CD4-positive, alpha-beta T cell (primary cell): ENCODE data around the gene ABCC2. TPM values are rescaled to one million over a fixed set of nuclear protein-coding genes. Genes with fewer than 3 reads are reported as not detected.

Experiments
- ATAC-seq: fragments of 200-7000 bp; cut with Tn5 transposase; one replicate; pipeline ENCODE4 v1.10.0; 2022; ENCODE audit warnings: mild to moderate bottlenecking; ENCODE audit not compliant: poor library complexity
- CTCF ChIA-PET: fragments of 350-600 bp; sonication (Branson Sonifier 250); formaldehyde crosslinking; loops from one replicate; lab custom pipeline; 2021; ENCODE audit warnings: antibody characterized with exemption, inconsistent platforms; lab: Charles Lee
- POLR2A ChIA-PET: fragments of 350-600 bp; sonication (Branson Sonifier 250); formaldehyde crosslinking; loops from one replicate; lab custom pipeline; 2021; ENCODE audit warnings: antibody characterized with exemption, inconsistent platforms; lab: Charles Lee
- DNase-seq, 14 experiments: peaks; one replicate each; pipeline ENCODE4 v3.0.0-alpha.2; 2013 to 2020; ENCODE audit warnings: mixed read lengths in 2 of 14
- H3K27ac ChIP-seq, 2 donors: one replicate each; pipeline versions ENCODE4 v1.5.1 to v1.7.0; 2013; ENCODE audit warnings: low read length in 2 of 2, low read depth in 1 of 2, mild to moderate bottlenecking in 1 of 2
- H3K27me3 ChIP-seq, 2 experiments: 1 replicate in 1 of 2; 2 replicates in 1 of 2; pipeline versions ENCODE4 v1.6.1 to v1.7.0; 2013; ENCODE audit warnings: low read length in 2 of 2, control low read depth in 1 of 2, mild to moderate bottlenecking in 1 of 2, moderate library complexity in 1 of 2; ENCODE audit not compliant: insufficient read depth in 2 of 2, control insufficient read depth in 1 of 2
- H3K36me3 ChIP-seq: one replicate; pipeline ENCODE4 v1.6.1; 2013; ENCODE audit warnings: low read length, control low read depth; ENCODE audit not compliant: insufficient read depth
- H3K4me1 ChIP-seq: one replicate; pipeline ENCODE4 v1.6.1; 2013; ENCODE audit warnings: low read length, control low read depth; ENCODE audit not compliant: insufficient read depth
- H3K4me3 ChIP-seq: one replicate; pipeline ENCODE4 v1.5.1; 2013; ENCODE audit warnings: mild to moderate bottlenecking, low read length, moderate library complexity
- H3K9me3 ChIP-seq, 2 experiments: 1 replicate in 1 of 2; 2 replicates in 1 of 2; pipeline versions ENCODE4 v1.6.1 to v1.7.0; 2013; ENCODE audit warnings: low read length in 2 of 2, mild to moderate bottlenecking in 2 of 2, control low read depth in 1 of 2, moderate library complexity in 1 of 2; ENCODE audit not compliant: control insufficient read depth in 1 of 2, insufficient read depth in 1 of 2
- H3K27ac Mint-ChIP-seq: one replicate; pipeline ENCODE4 v1.8.0; 2020; ENCODE audit warnings: mixed read lengths
- H3K27me3 Mint-ChIP-seq: one replicate; pipeline ENCODE4 v1.8.0; 2021; ENCODE audit warnings: mixed read lengths
- H3K36me3 Mint-ChIP-seq: one replicate; pipeline ENCODE4 v1.8.0; 2021; ENCODE audit warnings: low read depth, mixed read lengths
- H3K4me1 Mint-ChIP-seq: one replicate; pipeline ENCODE4 v1.8.0; 2021; ENCODE audit warnings: low read depth, mixed read lengths
- H3K4me3 Mint-ChIP-seq: one replicate; pipeline ENCODE4 v1.8.0; 2020; ENCODE audit warnings: mild to moderate bottlenecking, mixed read lengths
- H3K9me3 Mint-ChIP-seq: one replicate; pipeline ENCODE4 v1.8.0; 2020; ENCODE audit warnings: mixed read lengths
- intact Hi-C, 2 experiments: fragments of 100-400 bp; cut with DNase I in 1 of 2; cut with micrococcal nuclease in 1 of 2; formaldehyde crosslinking; loops; one replicate each; pipeline versions ENCODE4 v1.15.1 to v1.9.0; 2023 to 2025; cut with DNase I, micrococcal nuclease
- total RNA-seq, 174 experiments: library from RNA in 2 of 174; stranded (reverse) in 2 of 174; gene quantifications; one replicate each; pipeline ENCODE4 v1.2.3 and lab custom pipeline; 2021 to 2026
- TF ChIP-seq, protein P1 (sequence below): fragments of 200-600 bp; IDR thresholded peaks from one replicate; pipeline ENCODE4 v1.8.0; 2022; ENCODE audit warnings: antibody characterized with exemption, mild to moderate bottlenecking

Gene ABCC2
- total RNA-seq, 2 experiments from 2014 or later = 3.0 to 3.4 TPM

DNA sequence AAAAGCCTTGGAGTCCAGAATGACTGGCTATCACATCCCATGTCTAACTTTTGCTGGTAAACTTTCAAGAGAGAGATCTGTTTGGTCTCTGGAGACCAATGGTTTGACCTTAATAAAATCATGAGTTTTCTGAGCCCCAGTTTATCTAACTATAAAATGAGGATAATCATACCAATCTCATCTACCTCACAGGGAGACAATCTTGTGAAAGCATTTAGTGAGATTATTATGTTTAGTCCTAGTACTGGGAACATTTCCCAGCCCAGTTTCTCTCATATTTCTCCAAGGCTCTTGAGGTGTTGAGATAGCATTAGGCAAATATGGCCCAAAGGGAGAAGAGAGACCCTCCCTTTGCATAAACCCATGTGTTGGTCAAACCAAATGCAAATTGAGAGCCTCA is 25.8 kb downstream of the ABCC2 start:
- Histone ChIP-seq H3K4me1 (no peaks in the 10 kb centered on the region), H3K27ac (no peak overlapping the region), H3K36me3 (no peaks in the 10 kb centered on the region), H3K4me3 (no peak overlapping the region), H3K9me3 (no peaks in the 10 kb centered on the region), H3K27me3 (no peaks in the 10 kb centered on the region)
- no peaks in the 10 kb centered on the region for H3K36me3 Mint-ChIP-seq
- no peak overlapping the region for H3K27ac Mint-ChIP-seq
- intact Hi-C loops = no loop called here
- no peak for ATAC-seq
- no peaks in the 10 kb centered on the region for H3K9me3 Mint-ChIP-seq
- TF ChIP-seq, protein P1, sequence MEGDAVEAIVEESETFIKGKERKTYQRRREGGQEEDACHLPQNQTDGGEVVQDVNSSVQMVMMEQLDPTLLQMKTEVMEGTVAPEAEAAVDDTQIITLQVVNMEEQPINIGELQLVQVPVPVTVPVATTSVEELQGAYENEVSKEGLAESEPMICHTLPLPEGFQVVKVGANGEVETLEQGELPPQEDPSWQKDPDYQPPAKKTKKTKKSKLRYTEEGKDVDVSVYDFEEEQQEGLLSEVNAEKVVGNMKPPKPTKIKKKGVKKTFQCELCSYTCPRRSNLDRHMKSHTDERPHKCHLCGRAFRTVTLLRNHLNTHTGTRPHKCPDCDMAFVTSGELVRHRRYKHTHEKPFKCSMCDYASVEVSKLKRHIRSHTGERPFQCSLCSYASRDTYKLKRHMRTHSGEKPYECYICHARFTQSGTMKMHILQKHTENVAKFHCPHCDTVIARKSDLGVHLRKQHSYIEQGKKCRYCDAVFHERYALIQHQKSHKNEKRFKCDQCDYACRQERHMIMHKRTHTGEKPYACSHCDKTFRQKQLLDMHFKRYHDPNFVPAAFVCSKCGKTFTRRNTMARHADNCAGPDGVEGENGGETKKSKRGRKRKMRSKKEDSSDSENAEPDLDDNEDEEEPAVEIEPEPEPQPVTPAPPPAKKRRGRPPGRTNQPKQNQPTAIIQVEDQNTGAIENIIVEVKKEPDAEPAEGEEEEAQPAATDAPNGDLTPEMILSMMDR = no peak
- H3K4me1 Mint-ChIP-seq = no peaks in the 10 kb centered on the region
- DNase-seq = no peak
- POLR2A ChIA-PET = no interaction called here
- CTCF ChIA-PET = no interaction called here
- H3K27me3 Mint-ChIP-seq = no peaks in the 10 kb centered on the region
- no peak overlapping the region for H3K4me3 Mint-ChIP-seq

DNA sequence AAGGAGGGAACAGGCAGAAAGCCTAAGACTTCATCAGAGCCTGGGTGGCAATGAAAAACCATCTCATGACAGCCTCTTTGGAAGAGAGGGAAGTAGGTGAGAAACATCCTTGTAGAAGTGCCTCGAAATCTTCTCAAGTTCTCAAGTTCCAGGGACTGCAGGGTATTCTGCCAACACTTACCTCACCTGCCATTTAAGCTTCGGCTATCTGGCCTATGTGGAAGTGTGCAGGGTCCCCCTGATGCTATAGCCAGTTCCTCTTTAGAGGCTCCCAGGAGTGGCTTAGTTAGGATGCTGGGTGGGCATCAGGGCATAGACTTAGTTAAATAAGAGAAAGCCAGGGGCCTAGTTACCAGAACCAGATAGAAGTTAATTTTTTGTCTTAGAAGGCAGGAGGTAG is 27.0 kb downstream of the ABCC2 start:
- H3K27me3 ChIP-seq = no peaks in the 10 kb centered on the region

DNA sequence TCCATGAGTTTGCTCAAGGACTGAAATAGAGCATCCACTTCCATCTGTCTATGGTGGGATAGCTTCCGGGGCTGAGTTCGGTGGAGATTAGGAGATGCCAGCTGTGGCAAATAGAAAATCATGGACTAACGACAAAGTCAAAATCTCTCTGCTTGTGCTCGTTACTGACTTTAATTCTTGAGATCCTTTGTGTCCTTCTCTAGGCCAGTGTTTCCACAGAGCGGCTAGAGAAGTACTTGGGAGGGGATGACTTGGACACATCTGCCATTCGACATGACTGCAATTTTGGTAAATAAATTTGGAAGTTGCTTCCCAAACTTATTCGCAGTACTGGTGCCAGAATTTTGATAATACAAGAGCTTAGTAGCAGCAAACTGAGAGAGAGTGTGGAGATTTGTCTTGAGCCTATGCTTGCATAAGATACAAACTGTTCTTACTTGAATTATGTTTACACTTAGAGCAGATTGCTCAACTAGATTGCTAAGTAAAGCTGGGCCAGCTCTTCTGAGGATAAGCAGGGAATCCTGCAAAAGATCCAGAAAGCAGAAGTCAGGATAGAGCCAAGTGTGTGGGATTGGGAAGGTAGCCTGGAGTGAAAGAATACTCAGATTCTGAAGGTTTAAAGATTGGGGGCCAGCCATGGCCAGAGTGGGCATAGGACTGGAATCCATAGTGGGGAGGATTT is 27.6 kb downstream of the ABCC2 start:
- H3K36me3 Mint-ChIP-seq = no peaks in the 10 kb centered on the region
- DNase-seq (no peak), ATAC-seq (no peak)
- Histone ChIP-seq H3K36me3 (no peaks in the 10 kb centered on the region), H3K9me3 (no peaks in the 10 kb centered on the region), H3K4me3 (no peak overlapping the region), H3K4me1 (no peaks in the 10 kb centered on the region), H3K27ac (no peak overlapping the region), H3K27me3 (no peaks in the 10 kb centered on the region)
- H3K27ac Mint-ChIP-seq = no peak overlapping the region
- H3K4me1 Mint-ChIP-seq = no peaks in the 10 kb centered on the region
- POLR2A ChIA-PET = no interaction called here
- intact Hi-C loops = no loop called here
- no peak overlapping the region for H3K4me3 Mint-ChIP-seq
- TF ChIP-seq, protein P1 = no peak
- CTCF ChIA-PET = no interaction called here
- H3K27me3 Mint-ChIP-seq = no peaks in the 10 kb centered on the region
- no peaks in the 10 kb centered on the region for H3K9me3 Mint-ChIP-seq

More for the DNA sequence above, 27.0 kb downstream of the ABCC2 start:
- no peaks in the 10 kb centered on the region for H3K9me3 ChIP-seq
- H3K27ac ChIP-seq = no peak overlapping the region
- ChIA-PET POLR2A (no interaction called here), CTCF (no interaction called here)
- no peaks in the 10 kb centered on the region for H3K36me3 ChIP-seq
- Mint-ChIP-seq H3K27me3 (no peaks in the 10 kb centered on the region), H3K9me3 (no peaks in the 10 kb centered on the region), H3K36me3 (no peaks in the 10 kb centered on the region), H3K27ac (no peak overlapping the region), H3K4me3 (no peak overlapping the region), H3K4me1 (no peaks in the 10 kb centered on the region)
- no peak overlapping the region for H3K4me3 ChIP-seq
- H3K4me1 ChIP-seq = no peaks in the 10 kb centered on the region
- DNase-seq (no peak), ATAC-seq (no peak)
- intact Hi-C loops = no loop called here
- TF ChIP-seq, protein P1 = no peak
